ENCODE measurements around the gene SRC. TPM values are rescaled to one million over a fixed set of nuclear protein-coding genes. Genes with fewer than 3 reads are reported as not detected.
"Not testable (repeated sequence)": the region's sequence is repeated elsewhere in the genome, so short reads cannot be mapped to it uniquely, and the experiment has no call there.

SRC gene
- total RNA-seq, 1 experiment from 2014 or later: 10.5 TPM

- peak; percentile 64 for DNase-seq (ENCODE audit: low read depth)
Observed at GRCh38 chr20:37336369-37337207, 9.4 kb upstream of the SRC start.

DNA sequence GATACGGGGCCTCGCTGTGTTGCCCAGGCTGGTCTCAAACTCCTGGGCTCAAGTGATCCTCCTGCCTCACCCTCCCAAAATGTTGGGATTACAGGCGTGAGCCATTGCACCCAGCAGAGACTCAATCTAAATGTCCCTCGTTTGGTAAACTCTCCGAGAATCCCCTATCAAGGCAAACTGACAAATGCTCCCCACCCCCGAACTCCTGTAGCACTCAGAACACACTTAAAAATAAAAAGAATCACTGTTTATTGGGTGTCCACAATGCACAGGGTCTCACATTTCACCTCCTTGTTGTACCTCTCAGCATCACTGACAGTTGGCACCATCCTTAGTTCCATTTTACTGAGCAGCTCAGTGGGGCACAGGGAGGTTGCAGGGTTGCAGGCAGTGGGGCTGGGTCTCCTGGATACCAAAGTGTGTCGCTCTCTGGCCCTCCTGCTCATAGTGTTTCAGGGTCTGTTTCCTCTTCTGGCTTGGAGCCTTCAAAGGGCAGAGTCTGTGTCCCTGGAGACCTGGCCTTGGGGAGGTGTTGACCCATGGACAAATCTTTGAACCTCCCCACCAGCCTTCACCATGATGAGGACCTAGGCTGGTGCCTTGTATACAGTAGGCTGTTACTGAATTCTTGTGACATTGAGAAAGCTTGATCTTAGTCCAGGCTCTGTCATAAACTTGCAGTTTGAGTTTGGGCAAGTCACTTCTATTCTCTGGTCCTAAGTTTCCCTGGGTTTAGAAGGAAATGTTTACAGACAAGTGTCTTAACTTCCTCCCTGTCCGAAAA, 8.5 kb upstream of the SRC start:
- no peak for DNase-seq (ENCODE audit: low read depth)

DNA sequence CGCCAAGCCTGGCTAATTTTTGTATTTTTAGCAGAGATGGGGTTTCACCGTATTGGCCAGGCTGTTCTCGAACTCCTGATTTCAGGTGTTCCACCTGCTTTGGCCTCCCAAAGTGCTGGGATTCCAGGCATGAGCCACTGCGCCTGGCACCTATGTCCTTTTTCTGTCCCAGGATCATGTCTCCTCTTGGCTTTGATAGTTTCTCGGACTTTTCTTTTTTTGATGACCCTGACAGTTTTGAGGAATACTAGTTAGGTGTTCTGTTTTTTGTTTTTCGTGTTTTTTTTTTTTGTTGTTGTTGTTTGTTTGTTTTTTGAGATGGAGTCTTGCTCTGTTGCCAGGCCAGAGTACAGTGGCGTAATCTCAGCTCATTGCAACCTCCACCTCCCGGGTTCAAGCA, 7.6 kb upstream of the SRC start:
- DNase-seq (ENCODE audit: low read depth): not testable (repeated sequence)

GRCh38 chr20:37339208-37339607, 6.7 kb upstream of the SRC start:
- DNase-seq (ENCODE audit: low read depth): no peak

DNA sequence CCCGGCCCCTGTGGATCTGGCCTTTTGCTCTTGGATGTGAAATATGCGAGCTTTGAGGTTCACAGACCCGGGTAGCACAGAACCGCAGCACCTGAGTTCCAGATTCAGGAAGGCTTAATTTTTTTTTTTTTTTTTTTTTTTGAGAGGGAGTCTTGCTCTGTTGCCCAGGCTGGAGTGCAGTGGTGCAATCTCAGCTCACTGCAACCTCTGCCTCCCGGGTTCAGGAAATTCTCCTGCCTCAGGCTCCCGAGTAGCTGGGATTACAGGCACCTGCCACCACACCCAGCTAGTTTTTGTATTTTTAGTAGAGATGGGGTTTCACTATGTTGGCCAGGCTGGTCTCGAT, 6.2 kb upstream of the SRC start:
- DNase-seq (ENCODE audit: low read depth): not testable (repeated sequence)

GRCh38 chr20:37340998-37341397, 4.9 kb upstream of the SRC start:
- no peak for DNase-seq (ENCODE audit: low read depth)

DNA sequence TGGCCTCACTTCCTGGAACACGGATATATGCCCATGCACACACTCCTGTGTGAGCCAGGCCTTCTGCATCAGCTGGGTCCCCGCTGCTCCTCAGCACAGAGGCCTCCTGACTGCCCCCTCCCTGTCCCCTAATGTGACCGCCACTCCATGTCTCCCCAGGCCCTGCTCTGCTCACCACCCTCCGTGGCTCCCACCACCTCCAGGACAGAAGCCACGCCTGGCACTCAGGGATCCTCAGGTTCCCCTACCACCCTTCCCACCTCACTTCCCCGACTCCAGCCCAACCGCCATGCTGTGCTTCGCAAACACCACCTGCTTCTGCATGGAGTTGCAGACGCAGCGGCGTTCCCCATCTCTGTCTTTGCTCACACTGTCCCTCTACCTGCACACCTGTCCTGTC, 4.3 kb upstream of the SRC start:
- no peak for DNase-seq (ENCODE audit: low read depth)

DNA sequence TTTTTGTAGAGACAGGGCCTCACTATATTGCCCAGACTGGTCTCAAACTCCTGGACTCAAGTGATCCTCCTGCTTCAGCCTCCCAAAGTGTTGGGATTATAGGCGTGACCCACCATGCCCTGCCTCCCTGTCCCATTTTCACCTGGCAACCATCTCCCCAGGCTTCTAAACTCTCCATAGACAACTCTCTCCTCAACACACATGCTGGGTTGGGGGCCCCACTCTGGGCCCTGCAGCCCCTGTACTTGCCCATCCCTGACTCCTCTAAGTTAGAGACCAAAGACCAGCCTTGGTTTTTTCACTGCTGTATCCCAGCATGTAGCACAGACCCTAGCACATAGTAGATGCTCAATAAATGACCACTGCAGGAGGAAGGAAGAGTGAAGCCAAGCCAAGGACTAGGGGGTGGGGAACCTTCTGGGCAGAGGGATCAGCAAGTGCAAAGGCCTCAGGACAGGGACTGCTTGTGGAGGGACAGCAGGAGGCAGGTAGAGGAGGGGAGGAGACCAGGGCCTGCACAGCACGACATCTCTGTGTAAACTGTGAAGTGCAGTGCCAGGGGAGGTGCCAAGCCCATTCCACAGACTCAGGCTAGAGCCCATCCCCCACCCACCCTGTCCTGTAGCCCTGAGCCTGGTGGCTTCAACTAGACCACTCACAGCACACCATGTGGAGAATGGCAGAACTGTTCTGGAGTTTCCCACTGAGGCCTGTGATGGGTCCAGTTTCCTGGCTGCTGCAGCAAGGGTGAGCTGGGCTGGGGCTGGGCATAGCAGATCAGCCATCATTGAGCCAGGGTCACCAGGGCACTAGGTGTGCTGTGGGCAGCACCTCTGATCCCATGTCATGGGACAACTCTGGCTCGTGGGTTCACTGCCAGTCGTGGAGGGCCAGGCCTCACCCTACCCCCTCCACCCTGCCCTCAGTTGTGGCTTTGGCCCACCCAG, 3.4 kb upstream of the SRC start:
- peak; percentile 32 for DNase-seq (ENCODE audit: low read depth)

- DNase-seq (ENCODE audit: low read depth): peak; percentile 69
Observed at GRCh38 chr20:37343212-37343993, 2.5 kb upstream of the SRC start.

DNA sequence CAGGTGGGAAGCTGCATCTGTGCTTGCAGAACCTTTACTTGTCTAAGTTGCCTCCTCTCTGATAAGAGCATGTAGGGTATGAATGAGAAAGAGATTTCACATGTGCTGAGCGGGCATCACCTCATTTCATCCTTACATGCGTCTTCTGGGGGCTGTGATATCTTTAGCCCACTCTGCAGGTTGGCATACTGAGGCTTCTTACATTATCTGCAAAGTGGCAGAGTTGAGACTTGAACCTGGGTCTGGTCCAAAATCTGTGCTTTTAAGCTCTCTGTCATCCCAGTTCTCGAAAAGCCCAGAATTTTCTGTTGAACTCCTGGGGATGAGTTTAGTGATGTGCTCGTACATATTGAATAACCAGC, 2.0 kb upstream of the SRC start:
- no peak for DNase-seq (ENCODE audit: low read depth)

GRCh38 chr20:37344506-37345338, 1.2 kb upstream of the SRC start:
- DNase-seq (ENCODE audit: low read depth): no peak

DNA sequence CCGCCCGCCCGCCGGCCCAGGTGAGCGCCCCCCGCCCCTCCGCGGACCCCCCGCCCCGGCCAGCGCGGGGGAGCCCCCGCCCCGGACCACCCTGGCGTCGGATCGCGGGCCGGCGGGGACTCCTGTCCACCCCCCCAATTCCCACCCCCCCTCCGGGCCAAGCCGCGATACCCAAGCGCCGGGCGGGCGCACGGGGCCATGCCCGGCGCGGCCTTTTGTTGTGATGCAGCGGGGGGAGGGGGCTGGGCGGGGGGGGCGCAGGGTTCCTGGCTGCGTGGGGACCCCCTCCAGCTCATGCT, 245 bp downstream of the SRC start:
- no peak for DNase-seq (ENCODE audit: low read depth)

DNA sequence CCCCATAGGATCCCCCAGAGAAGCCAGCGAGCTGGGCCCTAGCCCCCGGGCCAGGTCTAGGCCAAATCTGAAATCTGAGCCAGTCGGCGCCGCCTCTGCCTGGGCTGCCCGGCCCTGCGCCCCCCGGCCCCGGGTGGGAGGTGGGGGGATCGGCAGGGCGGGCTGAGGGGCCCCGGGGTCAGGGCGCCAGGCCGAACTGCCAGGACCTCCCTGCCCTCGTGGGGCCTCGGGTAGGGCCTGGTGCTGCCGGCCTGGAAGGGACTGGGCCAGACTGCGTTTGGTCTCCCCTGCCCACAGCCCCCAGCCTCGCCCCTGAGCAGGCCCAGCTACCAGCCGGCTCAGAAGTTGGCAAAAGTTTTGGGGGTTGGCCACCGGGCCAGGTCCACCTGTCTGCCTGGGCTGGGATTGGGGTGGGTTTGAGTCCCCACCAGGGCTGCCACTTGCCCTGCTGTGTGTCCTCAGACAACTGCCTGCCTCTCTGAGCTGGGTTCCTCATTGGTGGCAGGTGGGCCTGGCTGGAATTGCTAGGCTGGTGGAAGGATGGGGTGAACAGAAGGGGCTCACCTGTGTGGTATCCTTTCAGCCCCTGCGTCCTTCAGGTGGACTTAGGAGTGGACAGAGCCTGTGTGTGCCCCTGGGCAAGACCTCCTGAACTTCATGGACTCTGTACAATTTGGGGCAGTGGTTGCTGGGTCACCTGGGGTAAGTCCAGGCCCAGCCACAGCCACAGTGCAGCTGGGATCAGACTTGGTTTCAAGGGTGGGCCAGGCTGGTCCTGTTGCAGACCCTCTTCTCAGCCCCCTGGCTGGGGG, 801 bp downstream of the SRC start:
- DNase-seq (ENCODE audit: low read depth): no peak

GRCh38 chr20:37347347-37347823, 1.4 kb downstream of the SRC start:
- no peak for DNase-seq (ENCODE audit: low read depth)

DNA sequence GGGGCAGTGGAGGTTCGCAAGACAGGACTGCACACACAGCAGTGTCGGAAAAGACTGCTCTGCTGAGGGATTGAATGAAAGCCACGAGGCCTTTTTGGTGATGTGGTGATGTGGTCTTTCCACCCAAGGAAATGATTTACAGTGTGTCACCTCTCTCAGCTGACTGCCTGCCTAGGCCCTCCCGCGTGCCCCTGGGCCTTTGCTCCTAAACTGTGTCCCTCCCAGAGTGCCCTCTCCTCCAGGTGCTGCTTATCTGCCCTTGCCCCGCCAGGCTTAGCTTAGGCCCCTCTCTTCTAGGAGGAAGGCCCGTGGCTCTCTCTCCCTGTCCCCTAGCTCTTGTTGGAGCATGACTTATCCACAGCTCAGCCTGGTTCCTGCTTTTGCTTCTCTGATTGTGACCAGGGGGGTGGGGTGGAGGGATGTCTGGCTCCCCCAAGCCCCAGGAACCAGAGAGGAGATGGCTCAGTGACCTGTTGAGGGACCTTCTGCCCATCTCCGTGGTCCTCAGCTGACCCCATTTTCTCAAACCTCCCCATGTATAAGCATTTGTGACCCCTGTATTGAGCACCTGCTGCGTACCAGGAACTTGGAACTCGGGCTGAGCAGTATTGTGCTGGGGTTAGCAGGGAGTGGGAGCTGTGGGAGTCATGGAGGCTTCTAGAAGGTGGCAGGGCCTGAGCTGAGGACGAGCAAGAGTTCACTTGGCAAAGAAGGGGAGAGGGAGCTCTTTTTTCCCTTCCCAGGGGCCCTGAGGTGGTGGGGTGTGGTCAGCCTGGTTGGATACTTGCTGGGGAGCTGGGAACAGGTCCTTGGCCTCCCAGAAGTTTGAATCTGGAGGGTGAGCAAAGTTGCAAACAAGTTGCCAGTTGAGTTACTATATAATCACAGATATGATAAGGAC, 2.2 kb downstream of the SRC start:
- no peak for DNase-seq (ENCODE audit: low read depth)

DNA sequence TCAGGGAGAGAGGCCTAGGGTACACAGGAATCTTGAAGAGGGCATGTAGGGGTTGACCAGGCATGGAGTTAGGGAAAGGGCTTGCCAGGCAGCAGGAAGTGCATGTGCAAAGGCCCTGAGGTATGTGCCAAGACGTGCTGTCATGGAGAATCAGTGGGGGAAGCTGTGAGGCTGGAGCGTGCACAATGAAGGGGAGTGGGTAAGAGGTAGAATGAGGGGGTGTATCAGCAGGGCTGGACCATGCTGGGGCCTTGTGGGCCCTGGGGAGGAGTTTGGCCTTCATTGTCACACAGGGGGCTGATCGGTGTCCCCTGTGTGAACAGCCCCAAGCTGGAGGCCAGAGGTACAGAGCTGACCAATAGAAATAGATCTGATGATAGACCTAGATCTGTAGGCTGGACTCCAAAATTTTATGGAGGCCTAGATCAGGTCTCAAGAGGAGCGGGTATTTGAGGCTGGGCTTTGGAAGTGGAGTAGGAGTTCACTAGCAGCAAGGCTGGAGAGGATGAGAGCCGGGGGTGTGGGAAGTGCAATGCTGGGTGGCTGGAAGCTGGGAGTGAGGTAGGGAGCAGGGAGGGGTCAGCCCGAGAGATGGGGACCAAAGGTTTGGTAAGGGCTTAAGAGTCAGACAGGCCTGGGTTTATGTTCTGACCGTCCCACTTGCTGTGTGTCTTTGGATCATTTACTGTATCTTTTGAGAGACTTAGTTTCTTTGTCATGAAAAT, 3.0 kb downstream of the SRC start:
- DNase-seq (ENCODE audit: low read depth): no peak

GRCh38 chr20:37349517-37350491, 3.9 kb downstream of the SRC start:
- no peak for DNase-seq (ENCODE audit: low read depth)

Measured in RPMI7951 (cell line).